ENCODE measurements around the gene FOXA1.

The FOXA1 gene

GRCh38 chr14:37594971-37595808 lies at the start of gene FOXA1, which contains the start of gene TTC6:
Gene FOXA1 (minus strand): TSS chr14:37595249. CDS start chr14:37594972, 277 bp downstream.
Gene TTC6 (plus strand): TSS chr14:37595629. CDS start chr14:37622065, 26,436 bp downstream.
- peak; percentile 91 to 98 (median 96) for DNase-seq

DNA sequence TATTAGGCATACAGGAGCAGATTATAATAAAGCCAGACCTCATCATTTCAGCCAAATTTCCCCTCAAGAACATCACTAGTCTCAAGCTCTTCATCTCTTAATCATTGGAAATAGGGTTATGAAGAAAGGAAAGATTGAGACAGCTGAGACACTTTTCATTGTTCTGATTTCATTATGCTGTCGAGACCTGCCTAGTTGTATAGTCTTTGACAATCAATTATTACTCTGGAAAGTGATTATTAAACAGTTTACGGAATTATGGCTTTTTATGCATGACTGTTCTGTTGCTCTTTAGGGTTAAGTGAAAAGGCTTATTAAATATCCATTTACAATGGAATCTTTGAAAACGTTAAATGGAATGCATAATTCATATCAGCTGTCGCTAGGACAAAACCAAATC lies 48.7 kb upstream of the FOXA1 start:
- DNase-seq = peak in 2 of 3 experiments; percentile 39 to 86

- DNase-seq = no peak
These were observed 47.1 kb upstream of the FOXA1 start for GRCh38 chr14:37642125-37642524.

GRCh38 chr14:37641117-37641516 lies 46.1 kb upstream of the FOXA1 start:
- peak in 1 of 3 experiments; percentile 30 for DNase-seq

- DNase-seq = no peak
These were observed 43.5 kb upstream of the FOXA1 start for GRCh38 chr14:37638599-37638998.

- DNase-seq = no peak
These were observed 42.3 kb upstream of the FOXA1 start for GRCh38 chr14:37637341-37637740.

DNA sequence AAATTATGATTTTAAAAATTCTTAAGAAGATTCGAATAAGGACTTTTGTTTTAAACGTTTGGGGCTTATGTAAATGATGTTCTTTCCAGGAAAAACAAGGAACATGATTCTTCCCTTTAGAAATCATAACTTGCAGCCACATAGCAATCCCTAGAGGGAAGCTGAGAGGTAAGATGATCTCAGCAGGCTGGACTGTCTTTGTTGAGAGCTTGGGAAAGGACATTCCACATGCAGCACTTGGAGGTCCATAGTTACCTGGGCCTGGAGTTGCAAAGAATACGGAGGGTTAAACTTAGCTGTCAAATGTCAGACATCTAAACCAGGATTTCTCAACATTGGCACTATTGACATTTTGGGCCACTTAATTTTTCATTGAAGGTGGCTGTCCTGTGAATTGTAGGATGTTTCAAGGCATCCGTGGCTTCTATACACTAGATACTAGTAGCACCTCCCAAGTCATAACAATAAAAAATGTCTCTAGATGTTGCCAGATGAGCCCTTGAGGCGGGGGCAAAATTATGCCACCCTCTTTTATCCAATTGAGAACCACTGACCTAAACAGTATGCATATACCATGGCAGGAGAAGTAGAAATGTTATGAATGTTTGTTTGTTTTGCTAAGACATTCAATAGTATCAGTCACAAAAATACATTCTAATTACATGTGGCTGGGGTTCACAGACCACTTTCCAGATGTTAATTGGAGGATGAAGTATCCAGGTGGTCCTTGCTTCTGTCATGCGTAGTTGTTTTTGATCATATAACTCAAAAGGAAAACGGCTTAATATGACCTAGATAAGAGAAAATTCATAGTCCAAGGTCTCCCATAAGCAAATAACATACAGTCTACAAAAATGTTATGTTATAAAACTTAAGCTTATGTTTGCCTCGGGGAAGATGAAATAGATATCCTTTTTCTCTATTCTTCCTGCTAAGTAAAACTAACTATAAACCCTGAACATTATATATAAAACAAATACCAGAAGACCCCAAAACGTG lies 30.8 kb upstream of the FOXA1 start:
- DNase-seq = peak in 1 of 3 experiments; percentile 63

- no peak for DNase-seq
These were observed 28.9 kb upstream of the FOXA1 start for GRCh38 chr14:37623971-37624370.

- no peak for DNase-seq
These were observed 28.4 kb upstream of the FOXA1 start for GRCh38 chr14:37623426-37623951.

- no peak for DNase-seq
These were observed 27.3 kb upstream of the FOXA1 start for GRCh38 chr14:37622231-37622923.

DNA sequence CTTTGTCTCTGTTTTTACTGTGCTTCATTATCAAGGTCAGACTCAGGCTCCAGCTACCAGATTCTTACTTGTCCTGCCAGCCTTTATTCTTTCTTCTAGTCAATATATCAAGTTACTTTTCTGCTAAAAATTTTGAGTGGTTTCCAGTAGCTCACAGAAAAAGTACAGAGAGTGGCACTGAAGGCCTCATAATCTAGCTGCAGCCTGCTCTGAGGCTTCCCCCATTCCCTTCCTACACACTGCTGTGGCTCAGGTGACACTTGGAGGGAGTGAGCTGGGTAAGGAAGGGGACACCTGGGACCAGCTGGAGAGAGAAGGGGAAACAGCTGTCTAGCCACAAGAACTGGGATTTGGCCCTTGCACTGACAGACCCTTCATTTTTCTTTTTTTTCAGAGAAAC lies 25.8 kb upstream of the FOXA1 start:
- DNase-seq = no peak

- DNase-seq = no peak
These were observed 23.5 kb upstream of the FOXA1 start for GRCh38 chr14:37618498-37619028.

GRCh38 chr14:37617864-37618365 lies 22.9 kb upstream of the FOXA1 start:
- DNase-seq = no peak

GRCh38 chr14:37616853-37617252 lies 21.8 kb upstream of the FOXA1 start:
- no peak for DNase-seq

- no peak for DNase-seq
These were observed 20.7 kb upstream of the FOXA1 start for GRCh38 chr14:37615582-37616289.

- DNase-seq = no peak
These were observed 16.0 kb upstream of the FOXA1 start for GRCh38 chr14:37610945-37611523.

DNA sequence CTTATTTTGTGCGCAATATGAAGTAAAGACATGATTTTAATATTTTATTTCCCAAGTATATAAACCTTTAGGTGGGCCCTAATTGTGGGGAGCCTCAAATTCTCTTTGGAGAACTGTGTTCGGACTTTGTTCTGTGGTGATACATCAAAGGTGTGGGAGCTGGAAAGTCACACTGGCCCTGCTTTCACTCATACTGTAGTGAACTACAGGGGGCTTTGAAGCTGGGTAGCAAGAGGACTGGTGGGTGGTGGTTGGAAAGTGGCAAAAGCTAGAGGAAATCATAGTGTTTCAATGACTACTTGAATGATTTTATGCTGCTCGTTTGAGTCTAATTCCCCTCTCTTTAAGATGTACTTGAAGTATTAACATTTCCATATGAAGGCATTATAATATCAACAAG lies 13.6 kb upstream of the FOXA1 start:
- DNase-seq = no peak

- no peak for DNase-seq
These were observed 11.6 kb upstream of the FOXA1 start for GRCh38 chr14:37606678-37607077.

DNA sequence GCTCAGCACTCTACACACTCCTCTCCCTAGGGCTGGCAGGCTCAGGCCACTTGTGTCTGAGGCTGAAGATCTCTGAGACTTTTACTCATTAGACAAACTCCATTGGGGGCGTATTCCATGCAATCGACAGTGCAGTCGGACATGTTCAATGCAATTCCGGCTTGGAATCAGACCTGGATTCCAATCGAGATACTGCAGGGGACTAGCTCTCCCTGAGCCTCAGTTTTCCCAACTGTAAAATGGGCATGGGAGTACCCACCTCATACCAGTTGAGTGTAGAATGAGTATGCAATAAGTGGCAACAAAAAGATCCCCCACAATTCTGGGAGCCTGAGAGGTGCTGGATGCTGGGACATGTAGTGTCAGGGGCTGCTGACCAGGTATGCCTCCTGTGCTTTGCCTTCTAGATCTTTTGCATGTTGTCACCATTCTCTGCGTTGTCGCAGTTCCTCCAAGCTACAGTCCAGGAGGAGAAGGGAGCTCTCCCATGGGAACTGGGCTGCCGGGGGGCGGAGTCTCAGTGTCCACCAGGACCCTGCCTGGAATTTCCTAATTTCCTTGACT lies 8.7 kb upstream of the FOXA1 start:
- DNase-seq = no peak

DNA sequence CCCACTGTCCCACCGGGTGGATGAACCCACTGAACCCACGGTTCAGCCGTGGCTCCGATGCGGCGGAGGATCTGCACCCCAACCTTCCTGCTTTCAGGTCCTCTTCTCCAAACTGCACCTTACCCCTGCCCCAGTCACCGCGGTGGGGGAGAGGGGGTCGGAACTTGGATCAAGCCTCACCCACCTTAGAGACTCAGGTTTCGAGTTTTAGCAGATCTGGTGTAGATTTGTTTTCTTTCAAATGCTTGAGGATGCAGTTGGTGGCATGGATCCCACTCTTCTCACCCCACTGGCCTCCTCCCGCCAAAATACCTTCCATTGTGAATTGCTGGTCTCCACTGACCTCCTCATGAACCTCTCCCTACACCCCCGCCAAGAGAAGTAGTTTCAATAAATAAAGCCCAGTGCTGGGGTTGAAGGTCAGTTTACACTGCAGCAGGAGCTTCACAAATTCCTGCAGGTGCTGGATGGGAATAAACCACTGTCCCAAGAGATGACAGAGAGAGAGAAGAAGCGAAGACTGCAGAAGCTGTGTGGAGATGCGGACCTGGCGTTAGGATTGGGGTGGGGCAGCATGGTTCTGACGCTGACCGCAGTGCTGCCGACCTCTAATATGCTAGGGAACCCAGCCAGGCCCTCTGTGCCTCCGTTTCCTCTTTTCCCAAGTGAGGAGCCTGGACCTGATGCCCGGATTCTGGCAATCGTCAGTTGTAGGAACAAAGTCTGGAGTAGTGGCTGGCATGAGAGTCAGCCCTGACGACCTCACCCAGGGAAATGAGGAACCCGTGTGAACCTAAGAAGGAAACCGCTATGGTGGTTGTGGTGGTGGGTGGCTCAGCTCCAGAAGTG lies 7.8 kb upstream of the FOXA1 start:
- no peak for DNase-seq
